ENCODE results near the gene ARHGAP11A.

DNA sequence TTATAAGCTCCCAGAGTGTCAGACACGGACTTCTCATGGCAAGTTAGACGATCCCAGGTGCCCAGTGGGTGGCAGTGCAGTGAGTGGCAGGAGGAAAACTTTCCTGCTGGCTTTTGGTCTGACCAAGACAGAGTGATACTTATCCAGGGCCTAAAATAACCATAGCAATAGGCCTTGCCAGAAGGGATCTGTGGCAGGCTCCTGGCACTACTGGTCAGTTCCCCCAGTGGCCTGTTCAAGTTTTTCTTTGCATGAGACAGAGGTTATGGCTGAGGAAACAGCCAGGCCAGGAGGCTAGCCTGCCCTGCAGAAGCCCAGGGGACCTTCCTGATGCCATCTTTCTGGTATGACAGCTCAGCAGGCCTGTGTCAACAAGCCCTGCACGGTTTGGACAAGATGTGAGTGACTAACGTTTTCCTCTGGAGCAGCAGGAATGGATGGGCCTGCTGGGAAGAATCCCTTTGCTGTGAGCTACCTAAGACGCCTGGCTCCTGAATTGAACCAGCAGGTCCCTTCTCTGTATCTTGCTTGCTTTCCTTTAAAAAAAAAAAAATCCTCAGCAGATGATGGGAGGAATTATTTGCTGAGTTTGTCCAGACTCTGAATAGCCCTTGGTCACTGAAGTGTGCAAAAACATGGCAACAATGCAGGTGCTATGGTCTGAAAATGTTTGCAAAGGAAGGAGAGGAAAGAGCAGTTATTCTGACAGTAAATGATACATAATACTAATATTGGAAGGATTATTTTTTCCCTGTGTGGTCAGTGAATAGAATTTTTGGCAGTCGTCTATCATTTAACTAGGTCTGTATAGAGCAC lies 44.2 kb downstream of the ARHGAP11A start:
- TF ChIP-seq, protein P1, sequence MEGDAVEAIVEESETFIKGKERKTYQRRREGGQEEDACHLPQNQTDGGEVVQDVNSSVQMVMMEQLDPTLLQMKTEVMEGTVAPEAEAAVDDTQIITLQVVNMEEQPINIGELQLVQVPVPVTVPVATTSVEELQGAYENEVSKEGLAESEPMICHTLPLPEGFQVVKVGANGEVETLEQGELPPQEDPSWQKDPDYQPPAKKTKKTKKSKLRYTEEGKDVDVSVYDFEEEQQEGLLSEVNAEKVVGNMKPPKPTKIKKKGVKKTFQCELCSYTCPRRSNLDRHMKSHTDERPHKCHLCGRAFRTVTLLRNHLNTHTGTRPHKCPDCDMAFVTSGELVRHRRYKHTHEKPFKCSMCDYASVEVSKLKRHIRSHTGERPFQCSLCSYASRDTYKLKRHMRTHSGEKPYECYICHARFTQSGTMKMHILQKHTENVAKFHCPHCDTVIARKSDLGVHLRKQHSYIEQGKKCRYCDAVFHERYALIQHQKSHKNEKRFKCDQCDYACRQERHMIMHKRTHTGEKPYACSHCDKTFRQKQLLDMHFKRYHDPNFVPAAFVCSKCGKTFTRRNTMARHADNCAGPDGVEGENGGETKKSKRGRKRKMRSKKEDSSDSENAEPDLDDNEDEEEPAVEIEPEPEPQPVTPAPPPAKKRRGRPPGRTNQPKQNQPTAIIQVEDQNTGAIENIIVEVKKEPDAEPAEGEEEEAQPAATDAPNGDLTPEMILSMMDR (conservative IDR thresholded peaks at IDR 0.05; ENCODE audit: low read length): no peak
- TF ChIP-seq EZH2phosphoT487 (IDR thresholded peaks at IDR 0.05; ENCODE audit: borderline replicate concordance, low read depth, low read length): no peak

Data from OCI-LY7 (cell line).